ENCODE results near the gene ZNF775. TPM values are rescaled to one million over a fixed set of nuclear protein-coding genes. Genes with fewer than 3 reads are reported as not detected.
"Not testable (repeated sequence)": the region's sequence is repeated elsewhere in the genome, so short reads cannot be mapped to it uniquely, and the experiment has no call there.

ZNF775 gene
- total RNA-seq, 2 donors from 2014 or later, result 4.4 to 5.0 TPM

- H3K9me3 Mint-ChIP-seq, result no peaks in the 10 kb centered on the region
- peaks cover 0 to 5% of the 10 kb centered on the region in 2 donors for H3K36me3 Mint-ChIP-seq
- peak in 1 of 2 donors; percentile 41 for DNase-seq (ENCODE audit: low spot score in 2 of 2)
- no peak for ATAC-seq
- peak overlapping the region in 1 of 2 donors; percentile 31 for H3K27ac Mint-ChIP-seq
Measured at GRCh38 chr7:150383710-150384397, 4.7 kb downstream of the ZNF775 start.

- H3K27ac Mint-ChIP-seq, result no peak overlapping the region
- peak in 1 of 2 donors; percentile 47 for DNase-seq (ENCODE audit: low spot score in 2 of 2)
- H3K36me3 Mint-ChIP-seq, result peaks cover 0 to 4% of the 10 kb centered on the region in 2 donors
- H3K9me3 Mint-ChIP-seq, result no peaks in the 10 kb centered on the region
- no peak for ATAC-seq
Measured at GRCh38 chr7:150384406-150385301, 5.5 kb downstream of the ZNF775 start.

- Mint-ChIP-seq H3K36me3 (no peaks in the 10 kb centered on the region), H3K27ac (no peak overlapping the region)
- ATAC-seq, result no peak
Measured at GRCh38 chr7:150385302-150385723, 6.2 kb downstream of the ZNF775 start.

GRCh38 chr7:150385884-150386283 is 6.8 kb downstream of the ZNF775 start:
- not testable (repeated sequence) for DNase-seq (ENCODE audit: low spot score in 2 of 2); H3K36me3 Mint-ChIP-seq; H3K9me3 Mint-ChIP-seq; ATAC-seq; H3K27ac Mint-ChIP-seq

More at GRCh38 chr7:150385302-150385723, 6.2 kb downstream of the ZNF775 start:
- peak in 1 of 2 donors; percentile 25 for DNase-seq (ENCODE audit: low spot score in 2 of 2)
- H3K9me3 Mint-ChIP-seq, result no peaks in the 10 kb centered on the region

GRCh38 chr7:150388306-150388705 is 9.2 kb downstream of the ZNF775 start:
- Mint-ChIP-seq H3K27ac (no peak overlapping the region), H3K9me3 (no peaks in the 10 kb centered on the region), H3K36me3 (no peaks in the 10 kb centered on the region)
- DNase-seq (ENCODE audit: low spot score in 2 of 2), result no peak
- ATAC-seq, result no peak

GRCh38 chr7:150388709-150389531 is 9.8 kb downstream of the ZNF775 start:
- DNase-seq (ENCODE audit: low spot score in 2 of 2) (no peak), ATAC-seq (peak in 1 of 2 donors; percentile 14)
- no peaks in the 10 kb centered on the region for H3K36me3 Mint-ChIP-seq
- H3K27ac Mint-ChIP-seq, result no peak overlapping the region
- H3K9me3 Mint-ChIP-seq, result no peaks in the 10 kb centered on the region

- no peak for DNase-seq (ENCODE audit: low spot score in 2 of 2)
- Mint-ChIP-seq H3K9me3 (no peaks in the 10 kb centered on the region), H3K27ac (peak overlapping the region in 1 of 2 donors; percentile 60), H3K36me3 (no peaks in the 10 kb centered on the region)
- ATAC-seq, result peak; percentile 35 to 62
Measured at GRCh38 chr7:150389532-150389816, 10.3 kb downstream of the ZNF775 start.

GRCh38 chr7:150390205-150390604 is 11.1 kb downstream of the ZNF775 start:
- ATAC-seq (peak in 1 of 2 donors; percentile 29), DNase-seq (ENCODE audit: low spot score in 2 of 2) (no peak)
- Mint-ChIP-seq H3K36me3 (no peaks in the 10 kb centered on the region), H3K27ac (no peak overlapping the region), H3K9me3 (no peaks in the 10 kb centered on the region)

- H3K36me3 Mint-ChIP-seq, result no peaks in the 10 kb centered on the region
- no peak overlapping the region for H3K27ac Mint-ChIP-seq
Measured at GRCh38 chr7:150393325-150393724, 14.2 kb downstream of the ZNF775 start.

GRCh38 chr7:150396426-150396825 is 17.3 kb downstream of the ZNF775 start:
- Mint-ChIP-seq H3K27ac (no peak overlapping the region), H3K9me3 (no peaks in the 10 kb centered on the region), H3K36me3 (no peaks in the 10 kb centered on the region)
- DNase-seq (ENCODE audit: low spot score in 2 of 2) (no peak), ATAC-seq (no peak)

More at GRCh38 chr7:150393325-150393724, 14.2 kb downstream of the ZNF775 start:
- ATAC-seq (no peak), DNase-seq (ENCODE audit: low spot score in 2 of 2) (no peak)
- no peaks in the 10 kb centered on the region for H3K9me3 Mint-ChIP-seq

- no peak overlapping the region for H3K27ac Mint-ChIP-seq
- DNase-seq (ENCODE audit: low spot score in 2 of 2) (no peak), ATAC-seq (no peak)
- no peaks in the 10 kb centered on the region for H3K36me3 Mint-ChIP-seq
- no peaks in the 10 kb centered on the region for H3K9me3 Mint-ChIP-seq
Measured at GRCh38 chr7:150396851-150397260, 17.7 kb downstream of the ZNF775 start.

GRCh38 chr7:150397346-150398107 is 18.4 kb downstream of the ZNF775 start:
- DNase-seq (ENCODE audit: low spot score in 2 of 2) (no peak), ATAC-seq (no peak)
- H3K9me3 Mint-ChIP-seq, result no peaks in the 10 kb centered on the region
- H3K36me3 Mint-ChIP-seq, result no peaks in the 10 kb centered on the region
- H3K27ac Mint-ChIP-seq, result no peak overlapping the region

- H3K9me3 Mint-ChIP-seq, result no peaks in the 10 kb centered on the region
- ATAC-seq (no peak), DNase-seq (ENCODE audit: low spot score in 2 of 2) (no peak)
- H3K27ac Mint-ChIP-seq, result no peak overlapping the region
- no peaks in the 10 kb centered on the region for H3K36me3 Mint-ChIP-seq
Measured at GRCh38 chr7:150398108-150398964, 19.2 kb downstream of the ZNF775 start.

GRCh38 chr7:150398965-150399320 is 19.8 kb downstream of the ZNF775 start:
- DNase-seq (ENCODE audit: low spot score in 2 of 2), result no peak
- no peak for ATAC-seq
- Mint-ChIP-seq H3K9me3 (no peaks in the 10 kb centered on the region), H3K27ac (no peak overlapping the region), H3K36me3 (no peaks in the 10 kb centered on the region)

GRCh38 chr7:150399421-150400007 is 20.4 kb downstream of the ZNF775 start:
- DNase-seq (ENCODE audit: low spot score in 2 of 2), result no peak
- no peak for ATAC-seq
- Mint-ChIP-seq H3K9me3 (no peaks in the 10 kb centered on the region), H3K27ac (no peak overlapping the region), H3K36me3 (no peaks in the 10 kb centered on the region)

Data from activated naive CD4-positive, alpha-beta T cell treated with anti-CD3 and anti-CD28 coated beads, Interleukin-2, amount 50 U/mL, for 72 hours (primary cell).